GM18520 (cell line): ENCODE data around the gene ZFYVE28.
"Not testable (repeated sequence)": the region's sequence is repeated elsewhere in the genome, so short reads cannot be mapped to it uniquely, and the experiment has no call there.

ENCODE experiments used
- ATAC-seq: cut with Tn5 transposase; IDR thresholded peaks from one replicate; pipeline ENCODE4 v1.9.1; 2021; ENCODE audit not compliant: unreplicated experiment

ZFYVE28 gene

GRCh38 chr4:2417765-2418649 is at the start of gene ZFYVE28:
Gene ZFYVE28, minus strand, starts transcription at chr4:2418645. Its CDS starts 322 bp downstream, at chr4:2418323.
- peak; percentile 4 for ATAC-seq

DNA sequence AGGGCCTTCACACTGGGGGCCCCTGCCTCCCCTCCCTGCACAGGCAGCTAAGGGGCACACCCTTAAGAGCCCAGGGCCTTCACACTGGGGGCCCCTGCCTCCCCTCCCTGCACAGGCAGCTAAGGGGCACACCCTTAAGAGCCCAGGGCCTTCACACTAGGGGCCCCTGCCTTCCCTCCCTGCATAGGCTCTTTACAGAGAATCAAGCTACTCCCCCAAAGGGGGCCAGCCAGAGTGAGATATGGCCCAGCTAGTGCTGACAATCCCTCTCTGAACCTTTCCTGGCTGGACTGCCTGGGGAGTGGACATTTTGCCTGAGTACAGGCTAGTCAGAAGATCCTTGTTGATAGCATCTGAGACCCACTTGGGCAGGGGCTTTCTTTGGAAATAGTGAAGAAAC is 47.1 kb upstream of the ZFYVE28 start:
- ATAC-seq, result not testable (repeated sequence)

- no peak for ATAC-seq
These were observed 46.6 kb upstream of the ZFYVE28 start for GRCh38 chr4:2465032-2465431.

DNA sequence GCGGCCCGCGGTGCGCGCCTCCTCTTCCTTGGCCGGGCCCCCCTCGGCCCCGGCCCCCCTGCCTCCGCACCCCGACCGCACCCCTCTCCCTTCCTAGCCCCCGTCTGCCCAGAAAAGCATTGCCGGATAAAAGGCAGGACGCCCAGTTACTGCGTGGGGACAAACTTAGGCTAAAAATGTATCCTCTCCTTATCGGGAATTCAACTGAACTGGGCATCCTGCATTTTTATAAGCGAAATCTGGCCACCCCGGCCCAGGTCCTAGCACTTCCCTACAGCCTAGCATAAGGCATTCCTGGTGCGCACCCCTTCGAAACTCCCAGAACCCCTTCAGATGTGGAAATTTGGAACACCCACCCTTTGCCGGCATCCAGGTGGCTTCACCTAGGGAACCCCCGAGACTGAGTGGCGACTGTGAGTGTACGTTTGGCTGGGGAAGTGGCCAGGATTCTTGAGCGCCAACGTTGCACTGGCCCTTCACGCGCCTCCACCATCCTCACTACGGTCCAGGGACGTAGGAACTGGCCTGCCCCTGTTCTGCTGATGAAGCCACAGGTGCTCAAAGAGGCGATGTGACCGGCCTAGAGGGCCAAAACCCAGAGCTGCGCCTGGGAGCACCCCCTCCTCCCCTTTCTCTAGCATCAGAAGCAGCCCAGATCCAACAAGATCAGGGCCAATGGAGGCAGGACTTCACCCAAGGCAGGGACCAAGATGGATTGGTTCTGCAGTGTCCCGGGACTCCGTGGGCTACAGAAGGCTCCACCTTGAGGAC is 44.7 kb upstream of the ZFYVE28 start:
- no peak for ATAC-seq

GRCh38 chr4:2462218-2462991 is 44.0 kb upstream of the ZFYVE28 start:
- ATAC-seq, result peak; percentile 62

DNA sequence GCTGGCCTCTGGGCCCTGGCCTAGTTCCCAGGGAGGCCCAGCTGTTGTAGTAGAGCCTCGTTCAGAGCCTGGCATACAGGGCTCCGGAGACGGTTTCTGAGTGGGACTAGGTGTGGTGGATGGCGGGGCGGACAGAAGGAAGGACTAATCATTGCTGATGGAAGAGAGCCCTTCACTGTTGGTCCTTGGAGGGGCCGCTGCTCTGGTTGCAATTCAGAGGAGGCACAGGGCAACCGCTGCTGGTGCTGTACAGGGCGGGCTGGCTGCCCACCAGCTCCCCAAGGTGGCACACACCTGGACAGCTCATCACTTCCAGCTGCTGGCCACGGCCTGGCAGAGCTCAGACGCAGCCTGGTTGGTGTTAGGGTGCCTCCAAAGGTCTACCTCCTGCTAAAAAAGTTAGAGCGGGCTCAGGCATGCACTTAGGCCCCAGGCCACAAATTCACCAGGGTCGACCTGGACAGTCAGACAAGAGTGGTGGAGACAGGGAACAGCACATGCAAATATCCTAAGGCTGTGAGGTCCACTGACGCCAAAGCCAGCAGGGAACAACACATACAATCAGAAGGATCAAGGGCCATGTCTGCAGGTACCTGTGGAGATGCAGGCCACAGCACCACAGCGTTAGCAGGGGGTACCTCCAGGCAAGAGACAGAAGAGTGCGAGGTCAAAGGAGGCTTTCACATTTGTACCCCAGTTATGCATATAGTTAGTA is 43.0 kb upstream of the ZFYVE28 start:
- ATAC-seq, result no peak

DNA sequence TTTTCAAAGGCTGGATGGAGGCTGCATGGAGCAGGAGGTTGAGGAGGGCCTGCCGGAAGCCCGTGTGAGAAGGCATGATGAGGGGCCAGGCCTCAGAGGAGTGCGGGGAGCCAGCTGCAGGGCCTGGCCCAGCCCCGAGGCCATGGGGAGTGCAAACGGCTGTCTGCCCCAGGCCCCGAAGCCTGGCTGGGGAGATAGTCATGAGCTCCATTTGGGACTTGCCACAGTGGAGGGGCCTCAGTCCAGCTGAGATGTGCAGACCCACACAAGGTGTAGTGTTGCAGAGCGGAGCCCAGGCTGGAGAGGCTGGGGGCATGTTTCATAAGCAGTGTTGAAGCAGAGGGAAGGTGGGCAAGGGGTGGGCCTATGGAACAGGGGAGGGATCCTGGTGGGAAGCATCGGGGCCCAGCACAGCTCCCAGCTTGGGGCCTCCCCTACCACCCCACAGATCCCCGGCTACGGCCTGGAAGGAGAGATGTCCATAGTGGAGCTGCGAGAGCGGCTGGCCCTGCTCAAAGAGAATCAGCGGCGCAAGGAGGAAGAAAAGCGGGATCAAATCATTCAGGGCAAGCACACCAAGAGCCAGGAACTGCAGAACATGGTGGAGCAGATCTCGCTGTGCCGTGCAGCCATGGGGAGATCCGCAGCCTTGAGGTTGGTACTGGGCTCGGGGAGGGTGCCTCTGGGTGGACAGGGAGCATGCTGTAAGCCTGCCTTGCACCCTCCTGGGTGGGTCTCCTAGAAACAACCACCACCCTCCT is 41.3 kb upstream of the ZFYVE28 start:
- ATAC-seq, result no peak

DNA sequence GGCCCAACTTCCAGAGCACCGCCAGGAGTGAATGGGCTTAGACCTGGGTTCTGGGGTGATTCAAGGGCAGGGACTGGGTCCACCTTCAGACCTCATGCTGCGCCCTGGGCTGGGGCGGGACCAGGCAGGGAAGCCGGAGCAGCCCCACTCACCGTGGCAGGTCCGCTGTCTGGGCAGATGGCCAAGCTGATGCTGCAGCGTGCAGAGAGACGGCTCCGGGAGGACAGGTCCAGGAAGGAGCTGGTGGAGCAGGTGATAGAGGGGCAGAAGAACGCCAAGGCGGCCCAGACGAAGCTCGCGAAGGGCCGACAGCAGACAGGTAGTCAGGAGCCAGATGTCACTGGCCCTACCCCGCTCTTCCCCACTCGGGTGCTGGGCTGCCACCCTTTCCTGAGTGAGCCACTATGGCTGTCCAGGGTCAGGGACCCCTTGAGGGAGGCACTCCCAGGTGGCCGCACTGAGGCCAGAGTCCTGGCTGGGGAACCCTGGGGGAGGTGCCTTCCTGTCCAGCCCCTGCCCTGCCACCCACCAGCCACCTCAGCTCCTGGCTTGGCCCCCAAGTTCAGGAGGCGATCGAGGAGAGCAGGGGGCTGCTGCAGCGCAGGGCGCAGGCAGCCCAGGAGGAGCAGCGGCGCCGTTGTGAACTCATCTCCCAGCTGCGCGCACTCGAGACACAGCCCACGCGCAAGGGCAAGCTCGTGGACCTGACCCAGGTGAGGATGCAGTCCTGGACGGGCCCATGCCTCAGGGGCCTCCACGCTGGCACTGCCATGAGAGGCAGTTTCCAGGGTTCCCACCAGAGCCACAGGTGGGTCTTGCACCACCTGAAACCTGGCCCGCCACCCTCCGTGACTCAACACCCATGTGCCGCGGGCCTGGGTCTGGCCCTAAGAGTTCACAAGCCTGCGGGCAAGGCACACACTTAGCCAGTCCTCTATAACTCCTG is 40.4 kb upstream of the ZFYVE28 start:
- ATAC-seq, result no peak

GRCh38 chr4:2457481-2458295 is 39.2 kb upstream of the ZFYVE28 start:
- ATAC-seq, result no peak

DNA sequence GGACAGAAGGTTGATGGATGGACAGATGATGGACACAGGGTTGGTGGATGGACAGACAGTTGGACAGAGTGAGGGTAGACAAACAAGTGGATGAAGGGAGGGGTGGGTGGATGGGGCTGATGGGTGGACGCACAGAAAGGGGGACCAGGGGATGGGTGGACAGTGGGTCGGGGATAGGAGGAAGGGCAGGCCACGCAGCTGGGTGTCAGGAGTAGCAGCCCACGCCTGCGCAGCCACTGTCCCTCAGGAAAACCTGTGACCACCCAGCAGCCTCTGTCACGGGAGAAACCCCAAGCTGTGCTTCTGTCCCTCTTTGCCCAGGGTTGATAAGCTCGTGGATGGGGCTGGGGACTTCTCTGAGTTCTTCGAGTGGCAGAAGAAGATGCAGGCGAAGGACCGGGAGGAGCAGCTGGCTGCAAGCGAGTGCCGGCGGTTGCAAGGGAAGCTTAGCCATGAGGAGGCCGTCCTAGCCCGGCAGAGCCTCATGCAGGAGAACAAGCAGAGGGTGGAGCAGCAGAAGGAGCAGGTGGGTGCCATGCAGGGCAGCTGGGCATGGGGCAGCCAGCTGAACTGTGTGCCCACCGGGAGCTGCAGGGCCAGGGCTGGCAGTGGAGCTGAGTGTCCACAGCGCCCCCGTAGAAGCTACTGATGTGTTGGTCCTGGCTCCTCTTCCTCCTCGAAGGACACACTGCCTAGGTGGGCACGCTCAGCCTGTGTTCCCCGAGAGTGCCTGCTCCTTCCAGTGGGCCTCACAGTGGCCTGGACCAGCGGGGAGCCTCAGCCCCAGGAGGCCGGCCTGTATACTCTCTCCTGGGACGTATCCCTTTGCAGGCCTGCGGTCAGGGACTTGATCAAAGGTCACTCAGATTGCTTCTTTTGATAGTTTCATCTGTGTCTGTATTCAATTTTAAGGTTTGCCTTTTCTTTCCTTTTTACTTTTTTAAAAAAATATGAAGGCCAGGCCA is 33.7 kb upstream of the ZFYVE28 start:
- no peak for ATAC-seq

DNA sequence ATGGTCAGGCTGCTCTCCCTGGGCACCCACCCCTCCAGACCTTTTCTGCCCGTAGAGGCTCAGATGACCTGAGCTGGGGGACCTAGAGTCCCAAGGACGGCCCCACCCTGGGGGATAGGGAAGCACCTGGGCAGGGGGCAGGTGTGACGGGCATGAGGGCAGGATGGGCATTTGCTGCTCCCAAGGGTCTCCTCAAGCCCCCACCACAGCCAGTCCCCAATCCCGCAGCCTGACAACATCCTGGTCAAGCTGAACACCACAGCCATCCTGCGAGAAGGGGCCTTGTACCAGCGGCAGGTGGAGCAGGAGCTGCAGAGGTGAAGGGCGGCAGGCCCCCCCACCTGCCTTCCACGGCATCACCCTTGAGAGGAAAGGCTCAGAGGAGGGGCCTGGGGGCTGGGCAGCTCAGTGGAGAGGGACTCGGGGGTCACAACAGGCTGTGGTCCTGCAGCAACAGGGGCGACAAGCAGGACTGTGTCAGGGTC is 32.6 kb upstream of the ZFYVE28 start:
- ATAC-seq, result no peak

GRCh38 chr4:2450394-2451035 is 32.1 kb upstream of the ZFYVE28 start:
- no peak for ATAC-seq

- ATAC-seq, result no peak
These were observed 31.3 kb upstream of the ZFYVE28 start for GRCh38 chr4:2449511-2450392.

DNA sequence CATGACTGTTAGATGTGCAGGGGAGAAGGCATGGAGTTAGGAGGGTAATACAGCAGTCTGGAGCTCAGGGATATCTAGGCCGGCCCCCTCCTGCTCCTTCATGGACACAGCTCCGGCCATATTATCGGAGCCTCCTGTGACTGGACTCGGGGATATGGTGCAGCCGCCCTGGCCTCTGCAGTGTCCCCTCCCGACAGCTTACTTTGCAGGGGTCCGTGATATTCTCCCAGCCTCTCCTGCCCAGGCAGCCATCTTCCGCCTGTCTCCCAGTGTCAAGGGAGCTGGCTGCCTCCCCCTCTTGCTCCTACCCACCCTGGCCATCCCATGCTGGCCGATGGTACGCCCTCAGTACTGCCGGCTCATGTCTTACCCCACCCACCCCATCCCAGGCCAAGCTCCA is 30.6 kb upstream of the ZFYVE28 start:
- no peak for ATAC-seq

DNA sequence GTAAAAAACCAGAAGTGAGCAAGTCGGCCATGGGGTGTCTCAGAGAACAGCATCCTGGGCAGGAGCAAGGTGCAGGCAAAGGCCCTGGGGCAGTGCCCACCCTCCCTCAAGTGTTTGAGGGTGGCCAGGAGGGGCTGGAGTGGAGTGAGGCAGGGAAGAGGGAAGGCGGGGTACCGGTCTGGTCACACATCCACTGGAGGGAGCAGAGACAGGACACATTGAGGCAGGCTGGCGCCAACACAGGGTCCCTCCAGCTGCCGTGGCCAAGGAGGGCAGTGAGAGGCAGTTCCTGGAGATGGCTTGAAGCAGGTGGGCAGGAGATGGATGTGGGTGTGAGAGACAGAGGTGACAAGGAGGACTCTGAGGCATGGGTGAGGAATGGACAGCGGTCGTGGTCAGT is 30.1 kb upstream of the ZFYVE28 start:
- ATAC-seq, result no peak
